GM19372 (cell line): ENCODE data around the gene GSG1.

Source experiments
- ATAC-seq: cut with Tn5 transposase; IDR thresholded peaks from one replicate; pipeline ENCODE4 v1.9.1; 2021; ENCODE audit warnings: mild to moderate bottlenecking, low read depth, moderate library complexity; ENCODE audit not compliant: unreplicated experiment

GSG1 gene

DNA sequence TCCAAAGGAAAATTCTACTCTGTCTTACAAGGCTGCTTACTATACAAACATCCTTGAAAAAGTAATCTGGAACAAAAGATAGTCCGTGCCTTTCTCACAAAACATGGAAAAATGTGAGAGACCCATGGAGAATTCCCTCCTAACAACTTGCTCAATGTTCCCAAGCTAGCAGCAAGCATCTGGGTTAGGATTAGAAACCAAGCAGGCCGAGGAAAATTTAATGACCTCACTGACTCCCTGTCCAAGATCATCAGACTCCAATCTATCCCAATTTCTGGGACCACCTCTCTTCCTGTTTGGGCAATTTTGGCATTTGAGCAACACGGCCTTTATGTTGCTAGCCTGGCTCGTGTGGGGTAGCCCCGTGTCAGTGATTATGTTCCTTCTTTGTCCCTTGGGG, 18.1 kb upstream of the GSG1 start:
- no peak for ATAC-seq

- ATAC-seq, result no peak
Observed at GRCh38 chr12:13120413-13120812, 16.9 kb upstream of the GSG1 start.

- no peak for ATAC-seq
Observed at GRCh38 chr12:13119826-13120225, 16.4 kb upstream of the GSG1 start.

GRCh38 chr12:13117029-13117428, 13.6 kb upstream of the GSG1 start:
- no peak for ATAC-seq

GRCh38 chr12:13116259-13116658, 12.8 kb upstream of the GSG1 start:
- ATAC-seq, result no peak

DNA sequence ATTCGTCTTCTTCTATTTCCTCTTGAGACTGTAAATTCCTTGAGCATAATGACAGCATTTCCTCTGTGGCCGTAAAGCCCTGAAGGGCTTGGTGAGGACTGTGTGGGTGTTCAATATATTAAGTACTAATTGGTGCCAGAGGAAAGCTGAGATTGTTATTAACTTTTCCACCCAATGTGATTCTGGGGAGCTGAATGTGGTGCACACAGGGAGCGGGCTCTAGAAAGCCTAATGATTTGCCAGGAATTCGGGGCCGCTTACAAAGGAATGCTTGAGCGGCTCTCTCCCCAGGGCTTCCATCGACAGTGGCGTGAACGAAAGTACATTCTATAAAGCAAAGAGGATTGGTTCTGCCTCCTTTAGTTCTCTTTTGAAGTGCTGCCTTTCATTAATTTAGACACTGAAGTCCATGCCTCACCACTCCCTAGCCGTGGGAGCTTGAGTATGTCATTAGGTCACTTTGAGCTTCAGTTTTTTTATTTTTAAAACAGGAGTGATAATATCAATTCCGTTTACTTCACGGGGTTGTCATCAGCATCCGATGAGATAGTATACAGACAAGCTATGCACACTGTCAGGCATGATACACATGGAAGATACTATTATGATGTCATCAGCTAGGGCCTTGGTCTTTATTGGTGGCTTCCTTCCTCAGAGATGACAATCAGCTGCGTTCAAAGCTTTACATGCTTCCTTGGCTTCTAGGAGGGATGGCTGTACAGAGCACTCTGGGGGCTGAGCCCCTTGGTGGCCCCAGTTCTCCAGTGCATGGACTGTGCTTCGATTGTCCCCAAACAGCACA, 11.0 kb upstream of the GSG1 start:
- ATAC-seq, result no peak

DNA sequence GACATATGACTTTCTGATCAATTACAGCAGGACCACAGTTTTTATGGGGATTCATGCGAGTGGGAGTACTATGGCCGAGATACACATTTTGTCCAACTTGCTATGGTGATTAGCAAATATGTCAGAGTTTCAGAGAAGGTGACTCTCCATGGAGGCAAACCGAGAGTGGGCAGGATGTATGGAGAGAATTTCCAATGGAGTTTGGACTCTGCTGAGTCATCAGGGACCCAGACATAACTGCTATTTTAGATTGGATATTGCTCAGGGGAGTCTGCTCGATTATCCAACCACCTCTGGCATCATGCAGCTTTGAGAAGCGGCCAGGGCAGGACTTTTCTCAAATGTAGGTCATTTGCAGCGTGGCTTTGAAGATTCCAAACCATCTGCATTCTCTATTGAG, 9.5 kb upstream of the GSG1 start:
- no peak for ATAC-seq

DNA sequence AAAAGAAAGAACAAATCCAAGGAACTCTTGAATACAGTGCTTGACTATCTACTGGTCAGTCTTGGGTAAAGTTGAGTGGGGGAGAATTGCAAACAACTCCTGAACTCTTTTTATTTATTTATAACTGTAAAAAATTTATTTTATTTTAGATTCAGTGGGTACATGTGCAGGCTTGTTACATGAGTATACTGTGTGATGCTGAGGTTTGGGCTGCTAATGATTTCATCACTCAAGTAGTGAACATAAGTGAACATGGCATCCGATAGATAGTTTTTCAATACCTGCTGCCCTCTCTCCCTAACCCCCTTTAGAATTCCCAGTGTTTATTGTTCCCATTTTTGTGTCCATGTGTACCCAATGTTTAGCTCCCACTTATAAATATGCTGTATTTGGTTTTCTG, 3.2 kb upstream of the GSG1 start:
- ATAC-seq, result no peak

DNA sequence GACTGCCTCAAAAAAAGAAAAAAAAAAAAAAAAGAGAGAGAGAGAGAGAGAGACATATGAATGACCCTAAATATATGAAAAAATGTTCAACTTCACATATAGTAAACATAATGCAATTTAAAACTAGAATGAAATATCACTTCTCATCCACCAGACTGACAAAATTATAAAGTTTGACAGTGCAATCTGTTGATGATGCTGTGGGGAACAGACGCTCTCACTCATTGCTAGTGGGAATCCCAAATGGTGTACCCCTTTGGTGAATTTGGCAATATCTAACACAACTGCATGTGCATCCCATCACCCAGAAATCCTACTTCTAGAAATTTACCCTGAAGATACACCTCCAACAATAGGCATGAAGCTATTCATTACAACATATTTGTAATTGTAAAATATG, 2.3 kb upstream of the GSG1 start:
- ATAC-seq, result no peak

DNA sequence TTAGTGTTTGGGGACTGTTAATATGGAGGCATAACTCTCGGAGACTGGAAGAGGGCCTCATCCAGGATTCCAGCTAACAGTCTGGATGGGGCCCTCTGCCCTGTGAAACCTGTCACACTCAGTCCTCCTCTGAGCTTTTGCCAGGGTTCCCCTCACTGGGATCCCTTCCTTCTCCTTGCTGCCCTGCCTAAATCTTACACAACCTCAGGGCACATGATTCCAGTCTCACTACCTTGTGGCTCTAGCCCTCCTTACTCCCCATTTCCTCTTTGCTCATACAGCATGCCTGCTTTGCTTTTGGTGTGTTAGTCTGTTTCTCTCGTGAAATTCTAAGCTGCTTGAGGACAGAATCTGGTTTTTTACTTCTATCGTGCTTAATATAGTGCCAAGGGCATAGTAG, 942 bp upstream of the GSG1 start:
- ATAC-seq, result no peak

DNA sequence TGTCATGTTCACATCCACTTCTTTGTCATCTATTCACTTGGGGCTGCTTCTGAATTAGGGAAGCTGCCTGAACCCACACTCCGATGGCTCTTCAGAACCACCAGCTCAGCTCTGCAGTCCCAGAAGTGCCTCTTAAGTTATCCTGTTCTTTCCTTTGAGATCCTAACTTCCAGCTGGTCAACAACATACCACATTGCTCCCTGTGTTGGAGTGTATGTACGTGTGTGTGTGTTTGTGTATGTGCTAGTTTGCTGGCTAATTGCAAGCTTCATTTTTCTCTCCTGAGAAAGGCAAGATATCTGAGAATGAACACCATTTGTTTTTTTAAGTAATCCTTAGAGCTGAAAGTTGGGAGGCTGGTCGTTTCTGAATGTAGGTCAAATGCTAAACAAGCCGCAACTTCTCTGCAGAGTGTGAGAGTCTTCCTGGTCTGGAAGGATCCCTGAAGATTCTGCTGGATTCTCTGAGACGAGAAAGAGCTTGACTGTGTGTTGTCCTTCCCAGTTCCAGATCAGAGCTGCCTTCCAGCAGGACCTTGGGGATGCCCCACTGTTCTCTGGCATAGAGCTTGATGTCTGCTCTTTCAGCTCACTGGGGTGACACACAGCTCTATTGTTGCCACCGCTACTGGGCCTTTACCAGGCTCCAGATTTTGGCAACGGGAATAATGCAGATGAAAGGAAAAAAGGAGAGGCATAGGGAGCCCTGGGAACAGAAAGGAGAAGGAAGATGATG, 839 bp downstream of the GSG1 start:
- ATAC-seq, result no peak

- no peak for ATAC-seq
Observed at GRCh38 chr12:13101821-13102375, 1.6 kb downstream of the GSG1 start.

DNA sequence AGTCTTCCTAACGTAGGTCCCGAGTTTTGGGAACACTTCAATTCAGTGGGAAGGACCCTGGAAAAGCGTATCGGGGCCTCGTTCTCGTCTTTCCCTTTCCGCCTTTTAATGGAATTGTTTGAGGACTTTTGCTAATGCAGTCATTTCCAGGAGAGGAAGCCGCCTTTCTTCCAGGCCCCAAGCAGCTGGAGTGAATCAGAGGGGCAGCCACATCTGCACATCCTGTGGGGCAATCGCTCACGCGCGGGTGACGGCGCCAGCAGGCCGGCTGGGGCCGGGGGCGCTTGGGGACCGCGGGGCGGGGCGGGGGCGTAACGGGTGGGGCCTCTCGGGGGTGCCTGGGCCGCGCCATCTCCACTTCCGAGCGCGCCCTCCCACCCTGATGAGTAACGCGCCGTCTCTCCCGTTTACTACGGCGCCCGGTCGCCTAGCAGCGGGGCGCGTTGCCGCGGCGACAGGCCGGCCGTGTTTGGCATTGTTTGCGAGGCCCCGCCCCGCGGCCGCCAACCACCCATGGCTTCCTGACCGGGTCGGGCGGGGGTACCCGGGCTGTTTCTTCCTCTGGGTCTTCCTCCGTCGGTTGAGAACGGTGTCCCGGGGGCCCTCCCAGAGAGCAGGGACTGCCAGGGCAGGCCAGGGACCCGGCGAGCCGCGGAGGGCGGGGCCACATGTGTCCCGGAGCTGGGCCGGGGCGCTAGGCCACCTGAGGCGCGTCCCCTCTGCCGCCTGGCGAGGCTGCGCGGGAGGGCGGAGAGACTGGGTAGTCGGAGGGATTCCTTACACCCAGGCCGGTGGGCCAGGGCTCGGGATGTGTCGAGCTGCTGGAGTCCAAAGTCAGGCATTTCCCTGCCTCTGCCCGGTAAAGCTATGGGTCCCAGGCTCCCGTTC, 2.3 kb downstream of the GSG1 start:
- peak; percentile 86 for ATAC-seq

DNA sequence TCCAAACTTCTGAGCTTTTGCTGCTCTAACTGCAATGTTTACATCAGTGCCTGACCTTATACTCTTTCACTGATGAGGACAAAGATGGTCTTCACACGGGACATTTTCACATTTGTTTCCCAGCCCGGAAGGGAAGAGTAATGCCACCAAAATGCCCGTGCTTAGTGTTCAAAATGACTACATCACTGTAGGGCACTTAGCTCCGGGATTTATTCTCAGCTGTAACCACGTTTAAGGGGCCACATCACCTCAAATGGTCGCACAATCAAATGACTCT, 2.9 kb downstream of the GSG1 start:
- no peak for ATAC-seq

GRCh38 chr12:13099844-13100604, 3.4 kb downstream of the GSG1 start:
- no peak for ATAC-seq

DNA sequence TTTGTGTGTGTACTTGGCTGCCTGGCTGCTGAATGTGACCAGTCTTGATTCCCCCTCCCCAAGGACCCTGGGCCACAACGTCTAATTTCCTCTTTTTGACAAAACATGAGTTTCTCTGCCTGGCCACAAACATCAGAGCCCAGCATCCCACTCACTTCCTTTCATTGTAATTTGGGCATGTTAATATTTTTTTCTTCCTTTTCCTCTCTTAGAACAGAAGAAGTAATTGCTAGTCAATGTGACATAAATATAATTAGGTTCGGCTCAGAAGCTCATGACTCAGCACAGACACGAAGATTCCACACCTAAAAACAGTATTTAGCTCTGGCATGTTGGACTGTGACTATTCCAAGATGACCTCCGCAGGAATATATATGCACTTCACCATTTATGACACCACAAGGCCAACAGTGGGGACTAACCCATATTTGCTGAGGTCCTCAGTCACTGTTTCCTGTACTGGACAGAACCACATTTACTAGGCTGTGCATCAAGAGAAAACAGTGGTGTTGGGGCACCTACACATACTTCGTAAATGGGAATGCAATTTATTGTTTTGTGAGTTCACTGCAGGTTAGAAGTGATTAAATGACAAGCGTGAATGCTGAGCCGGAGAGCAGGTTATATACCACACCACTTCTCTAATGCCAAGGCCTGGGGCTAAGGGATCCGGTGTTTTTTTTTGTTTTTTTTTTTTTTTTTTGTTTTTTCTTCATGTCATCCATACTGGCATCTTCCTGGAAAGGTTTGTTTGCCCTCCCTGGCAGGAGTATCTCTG, 4.2 kb downstream of the GSG1 start:
- no peak for ATAC-seq

GRCh38 chr12:13097491-13098011, 5.9 kb downstream of the GSG1 start:
- ATAC-seq, result no peak

DNA sequence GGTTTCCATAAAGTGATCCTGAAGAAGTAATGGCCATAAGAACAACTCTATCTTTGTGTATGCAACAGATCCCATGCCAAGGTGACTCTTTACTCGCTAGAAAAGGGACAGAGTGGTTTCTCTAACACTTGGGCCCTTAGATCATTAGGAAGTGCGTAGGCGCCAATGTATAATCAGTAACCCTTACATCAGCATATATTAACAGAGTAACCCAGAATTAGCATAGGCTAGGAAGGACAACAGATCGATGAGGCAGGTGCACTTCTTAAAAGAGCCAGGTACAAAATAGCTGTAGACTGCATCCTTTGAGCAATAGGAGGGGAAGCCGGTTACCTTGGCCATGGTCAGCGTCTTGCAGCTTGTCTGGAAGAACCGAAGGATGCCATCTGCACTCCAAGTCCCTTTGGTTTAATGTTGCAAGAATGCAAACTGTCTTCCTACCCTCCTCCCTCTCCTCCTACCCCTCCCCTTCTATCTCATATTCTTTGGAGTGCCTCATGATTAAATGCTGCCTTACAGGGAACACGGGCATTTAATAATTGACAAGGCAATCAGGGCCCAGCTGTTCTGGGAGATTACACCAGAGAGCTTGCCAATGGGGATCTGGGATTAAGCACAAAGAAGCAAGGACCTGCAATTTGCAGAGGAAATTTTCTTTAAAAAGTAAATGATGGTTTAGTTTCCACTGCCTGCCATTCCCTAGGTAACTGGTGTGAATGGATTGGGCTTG, 8.0 kb downstream of the GSG1 start:
- ATAC-seq, result no peak

DNA sequence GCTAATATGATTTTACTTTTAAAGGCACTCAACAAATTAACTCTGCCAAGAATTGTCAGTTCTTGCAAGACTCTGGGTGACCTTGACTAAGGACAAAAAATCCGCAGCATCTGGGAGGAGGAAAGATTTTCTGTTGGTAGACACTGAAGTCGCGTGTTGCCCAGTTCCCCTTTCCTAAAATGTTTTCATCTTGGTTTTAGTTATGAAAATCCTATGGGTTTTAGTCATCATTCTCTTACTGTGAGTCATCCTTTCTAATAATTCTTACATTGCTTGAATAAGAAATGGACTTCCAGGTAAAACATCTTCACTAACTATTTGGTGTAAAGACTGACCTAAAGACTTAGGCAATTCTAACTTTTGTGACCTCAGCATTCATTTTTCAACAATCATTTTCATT, 9.1 kb downstream of the GSG1 start:
- no peak for ATAC-seq
